GM10248 (cell line): ENCODE data around the gene SLC25A23.

Experiments
- CTCF ChIA-PET: fragments of 300-600 bp; sonication (Branson Sonifier 250); formaldehyde crosslinking; extraction: SDS; loops from one replicate; lab custom pipeline; 2021; ENCODE audit warnings: antibody characterized with exemption; lab: Yijun Ruan, JAX
- POLR2A ChIA-PET: fragments of 350-650 bp; sonication (Branson Sonifier 250); formaldehyde crosslinking; extraction: SDS; loops from one replicate; lab custom pipeline; 2020; ENCODE audit warnings: antibody characterized with exemption; lab: Yijun Ruan, JAX
- DNase-seq: peaks from one replicate; pipeline ENCODE4 v3.0.0; 2012; ENCODE audit errors: extremely low spot score
- TF ChIP-seq, protein P1 (sequence below): IDR thresholded peaks from 2 replicates; pipeline ENCODE4 v1.5.1; 2012; ENCODE audit warnings: mild to moderate bottlenecking, low read depth; ENCODE audit errors: extremely low read depth, missing control alignments, control extremely low read depth

SLC25A23 gene

DNA sequence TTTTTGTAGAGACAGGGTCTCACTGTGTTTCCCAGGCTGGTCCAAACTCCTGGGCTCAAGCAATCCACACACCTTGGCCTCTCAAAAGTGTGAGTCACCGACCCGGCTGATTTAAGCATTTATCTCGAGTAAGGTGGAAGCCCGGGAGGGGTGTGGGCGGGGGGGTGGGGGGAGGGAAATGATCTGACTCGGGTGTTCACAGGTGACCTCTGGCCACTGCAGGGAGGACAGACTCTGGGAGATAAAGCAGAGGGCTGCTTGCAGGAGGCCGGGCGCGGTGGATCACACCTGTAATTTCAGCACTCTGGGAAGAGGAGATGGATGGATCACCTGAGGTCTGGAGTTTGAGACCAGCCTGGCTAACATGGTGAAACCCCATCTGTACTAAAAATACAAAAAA lies 14.1 kb upstream of the SLC25A23 start:
- DNase-seq = no peak
- CTCF ChIA-PET = no interaction called here
- POLR2A ChIA-PET = interaction anchor here (0.7 kb wide), 1 partner anchor 30 kb away, joined by 3 read pairs; no protein-coding TSS in a partner anchor
- TF ChIP-seq, protein P1, sequence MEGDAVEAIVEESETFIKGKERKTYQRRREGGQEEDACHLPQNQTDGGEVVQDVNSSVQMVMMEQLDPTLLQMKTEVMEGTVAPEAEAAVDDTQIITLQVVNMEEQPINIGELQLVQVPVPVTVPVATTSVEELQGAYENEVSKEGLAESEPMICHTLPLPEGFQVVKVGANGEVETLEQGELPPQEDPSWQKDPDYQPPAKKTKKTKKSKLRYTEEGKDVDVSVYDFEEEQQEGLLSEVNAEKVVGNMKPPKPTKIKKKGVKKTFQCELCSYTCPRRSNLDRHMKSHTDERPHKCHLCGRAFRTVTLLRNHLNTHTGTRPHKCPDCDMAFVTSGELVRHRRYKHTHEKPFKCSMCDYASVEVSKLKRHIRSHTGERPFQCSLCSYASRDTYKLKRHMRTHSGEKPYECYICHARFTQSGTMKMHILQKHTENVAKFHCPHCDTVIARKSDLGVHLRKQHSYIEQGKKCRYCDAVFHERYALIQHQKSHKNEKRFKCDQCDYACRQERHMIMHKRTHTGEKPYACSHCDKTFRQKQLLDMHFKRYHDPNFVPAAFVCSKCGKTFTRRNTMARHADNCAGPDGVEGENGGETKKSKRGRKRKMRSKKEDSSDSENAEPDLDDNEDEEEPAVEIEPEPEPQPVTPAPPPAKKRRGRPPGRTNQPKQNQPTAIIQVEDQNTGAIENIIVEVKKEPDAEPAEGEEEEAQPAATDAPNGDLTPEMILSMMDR = no peak

DNA sequence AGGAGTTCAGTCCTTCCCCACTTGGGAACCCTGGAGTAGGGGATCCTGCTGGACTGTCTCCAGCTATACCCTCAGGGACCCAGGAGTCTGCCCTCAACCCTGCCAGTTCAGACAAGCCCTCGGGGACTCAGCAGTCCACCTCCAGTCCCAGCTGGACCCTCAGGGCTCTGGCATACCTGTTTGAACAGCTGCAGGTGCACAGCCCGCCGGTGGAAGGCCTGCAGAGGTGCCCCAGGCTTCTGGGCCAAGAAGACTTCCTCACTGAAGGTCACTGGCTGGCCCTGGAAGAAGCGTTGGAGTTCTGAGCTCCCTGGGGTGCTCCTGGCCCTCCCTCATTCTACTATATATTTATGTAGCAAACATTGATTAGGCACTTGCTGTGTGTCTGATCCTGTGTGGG lies 13.1 kb upstream of the SLC25A23 start:
- DNase-seq = no peak
- ChIA-PET POLR2A (no interaction called here), CTCF (interaction anchor here (0.9 to 2.2 kb wide), 6 partner anchors 9 to 403 kb away, joined by 3 to 9 read pairs (median 3); partner anchors contain the start of genes DENND1C and SLC25A23)
- TF ChIP-seq, protein P1 = no peak

DNA sequence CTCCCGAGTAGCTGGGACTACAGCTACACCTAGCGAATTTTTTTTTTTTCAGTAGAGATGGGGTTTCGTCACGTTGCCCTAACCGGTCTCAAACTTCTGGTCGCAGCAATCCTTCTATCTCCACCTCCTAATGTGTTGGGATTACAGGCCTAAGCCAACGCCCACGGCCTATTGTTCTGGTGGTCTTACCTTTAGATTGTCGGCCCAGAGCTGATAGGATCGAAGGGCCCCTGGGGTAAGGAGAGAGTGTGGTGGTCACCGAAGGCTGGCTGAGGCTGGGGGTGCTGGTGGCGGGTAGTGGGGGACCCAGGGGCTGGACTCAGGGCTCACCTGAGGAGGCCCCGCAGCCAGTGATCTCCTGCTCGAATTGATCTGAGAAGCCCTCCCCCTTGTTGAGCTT lies 11.5 kb upstream of the SLC25A23 start:
- CTCF ChIA-PET = interaction anchor here (0.6 to 2.2 kb wide), 2 partner anchors 9 to 347 kb away, joined by 3 to 6 read pairs; no protein-coding TSS in a partner anchor
- TF ChIP-seq, protein P1 = no peak
- POLR2A ChIA-PET = no interaction called here
- no peak for DNase-seq

DNA sequence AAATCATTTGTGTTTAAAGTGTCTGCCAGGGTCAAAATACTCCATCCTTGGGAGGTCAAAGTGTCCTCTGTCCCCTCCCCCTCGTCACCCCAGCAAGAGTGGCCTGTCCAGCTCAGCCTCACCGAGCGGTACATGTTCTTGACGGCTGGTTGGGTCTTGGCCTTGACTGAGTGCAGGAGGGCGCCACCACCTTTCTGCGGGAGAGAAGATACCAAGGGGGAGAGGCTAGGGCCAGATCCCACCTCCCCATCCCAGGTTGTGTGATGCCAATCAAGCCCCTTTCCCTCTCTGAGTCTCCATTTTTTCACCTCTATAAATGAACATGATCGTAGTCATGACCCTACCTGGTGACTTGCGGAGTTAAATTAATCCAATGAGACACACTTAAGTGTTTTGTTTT lies 10.6 kb upstream of the SLC25A23 start:
- no peak for DNase-seq
- ChIA-PET CTCF (interaction anchor here (0.7 to 1.3 kb wide), 4 partner anchors 11 to 393 kb away, joined by 3 to 4 read pairs (median 4); partner anchors contain the start of genes DENND1C and TUBB4A), POLR2A (interaction anchor here (0.7 kb wide), 1 partner anchor 71 kb away, joined by 3 read pairs; no protein-coding TSS in a partner anchor)
- TF ChIP-seq, protein P1 = no peak

DNA sequence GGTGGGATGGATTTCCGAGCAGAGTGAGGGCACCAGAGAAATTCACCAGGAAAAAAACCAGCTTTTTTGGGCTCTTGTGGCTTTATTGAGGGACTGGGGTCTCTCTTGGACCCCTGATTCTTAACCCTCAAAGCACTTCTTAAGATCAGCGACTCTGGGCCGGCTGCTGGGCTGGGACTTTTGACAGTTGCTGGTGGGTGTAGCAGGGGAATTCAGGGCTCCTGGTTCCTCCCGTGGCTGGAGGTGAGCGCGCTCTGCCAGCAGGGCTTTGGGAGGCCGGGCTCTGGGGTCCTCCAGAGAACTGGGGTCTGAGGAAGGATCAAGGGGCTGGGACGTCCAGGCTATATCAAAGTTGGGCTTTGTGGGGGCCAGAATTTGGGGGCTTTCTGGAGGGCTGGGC lies 7.8 kb upstream of the SLC25A23 start:
- DNase-seq = no peak
- ChIA-PET CTCF (interaction anchor here (0.7 to 1.1 kb wide), 2 partner anchors 14 to 18 kb away, joined by 3 read pairs; partner anchors contain the start of gene DENND1C), POLR2A (no interaction called here)
- TF ChIP-seq, protein P1 = no peak

DNA sequence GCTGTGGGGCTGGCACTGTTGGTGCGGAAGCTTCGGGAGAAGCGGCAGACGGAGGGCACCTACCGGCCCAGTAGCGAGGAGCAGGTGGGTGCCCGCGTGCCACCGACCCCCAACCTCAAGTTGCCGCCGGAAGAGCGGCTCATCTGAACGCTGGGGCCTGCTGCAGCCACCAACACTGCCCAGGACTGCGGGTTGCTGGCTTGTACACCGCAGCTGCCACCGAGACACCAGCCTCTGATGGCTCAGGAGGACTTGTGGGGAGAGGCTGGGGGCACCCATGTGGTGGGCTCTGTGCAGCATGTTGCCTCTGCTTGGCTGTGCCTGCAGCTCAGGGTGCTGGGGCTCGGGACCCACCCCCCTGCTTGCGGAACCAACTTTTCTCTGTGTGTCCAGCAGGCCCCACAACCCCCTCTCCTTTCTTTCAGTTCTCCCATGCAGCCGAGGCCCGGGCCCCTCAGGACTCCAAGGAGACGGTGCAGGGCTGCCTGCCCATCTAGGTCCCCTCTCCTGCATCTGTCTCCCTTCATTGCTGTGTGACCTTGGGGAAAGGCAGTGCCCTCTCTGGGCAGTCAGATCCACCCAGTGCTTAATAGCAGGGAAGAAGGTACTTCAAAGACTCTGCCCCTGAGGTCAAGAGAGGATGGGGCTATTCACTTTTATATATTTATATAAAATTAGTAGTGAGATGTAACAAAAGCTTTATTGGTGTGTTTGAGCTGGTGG lies 7.1 kb upstream of the SLC25A23 start:
- DNase-seq = no peak
- POLR2A ChIA-PET = no interaction called here
- TF ChIP-seq, protein P1 = no peak
- CTCF ChIA-PET = interaction anchor here (0.7 to 1.1 kb wide), 3 partner anchors 15 to 479 kb away, joined by 3 read pairs; partner anchors contain the start of gene DENND1C
